K562 (cell line): ENCODE data around the gene NAXE. TPM values are rescaled to one million over a fixed set of nuclear protein-coding genes. Genes with fewer than 3 reads are reported as not detected.

ENCODE experiments used
- KLF1 ChIP-seq: fragments of 450-650 bp; IDR thresholded peaks from 2 replicates; pipeline ENCODE4 v1.6.1; 2016; ENCODE audit warnings: missing genetic modification characterization, missing compliant biosample characterization
- RAD51 ChIP-seq: fragments of 450-650 bp; IDR thresholded peaks from 2 replicates; pipeline ENCODE4 v1.7.1; 2016; ENCODE audit warnings: low read depth, mild to moderate bottlenecking, borderline replicate concordance
- RNF2 ChIP-seq: sonication (generic); IDR thresholded peaks from 2 replicates; pipeline ENCODE4 v1.6.1; 2016
- TGIF2 ChIP-seq: sonication (generic); formaldehyde crosslinking; IDR thresholded peaks from 2 replicates; pipeline ENCODE4 v1.8.1; 2022; ENCODE audit warnings: mild to moderate bottlenecking, missing genetic modification reagents, moderate library complexity
- TOE1 ChIP-seq, 2 experiments: fragments of 450-650 bp in 1 of 2; sonication (generic) in 1 of 2; formaldehyde crosslinking in 1 of 2; IDR thresholded peaks; 2 replicates each; pipeline versions ENCODE4 v1.7.1 to v1.8.0; 2016 to 2022; ENCODE audit warnings: borderline replicate concordance in 2 of 2, mild to moderate bottlenecking in 2 of 2, antibody characterized with exemption in 1 of 2, inconsistent platforms in 1 of 2, low read depth in 1 of 2, missing genetic modification reagents in 1 of 2, moderate library complexity in 1 of 2
- U2AF1 ChIP-seq: fragments of 200-400 bp; formaldehyde crosslinking; optimal IDR thresholded peaks from 2 replicates; pipeline ENCODE3; 2017; ENCODE audit warnings: mild to moderate bottlenecking, low read depth, low read length, moderate library complexity
- ZNF184 ChIP-seq: sonication (generic); formaldehyde crosslinking; IDR thresholded peaks from 2 replicates; pipeline ENCODE4 v1.5.0; 2020; ENCODE audit warnings: missing genetic modification reagents
- ZNF583 ChIP-seq: fragments of 250-450 bp; sonication (Bioruptor Pico); IDR thresholded peaks from 2 replicates; pipeline ENCODE4 v1.4.0; 2020
- polyA plus RNA-seq, 8 experiments: library from polyadenylated mRNA; depleted of rRNA in 4 of 8; stranded (reverse) in 5 of 8; unstranded in 3 of 8; fragments of >200 nt; fragmentation: Nextera tagmentation in 2 of 8; fragmentation: Illumina TruSeq in 1 of 8; extraction: Ambion mirVana in 2 of 8; extraction: Trizol in 1 of 8; gene quantifications; 2 replicates each; pipeline versions ENCODE4 v1.2.1 to v1.2.3, GENCODE V29; 2011 to 2014; ENCODE audit warnings: inconsistent platforms in 1 of 8, missing spikeins in 1 of 8
- total RNA-seq, 7 experiments: library from RNA; depleted of rRNA in 6 of 7; stranded (reverse); fragments of >200 nt in 6 of 7; fragmentation: Illumina TruSeq in 2 of 7; extraction: Trizol in 2 of 7; gene quantifications; 2 replicates each; pipeline versions ENCODE4 v1.2.1 to v1.2.3, GENCODE V29; 2011 to 2021; ENCODE audit warnings: low replicate concordance in 1 of 7
- TF ChIP-seq, protein P1 (sequence below): fragments of 450-650 bp; IDR thresholded peaks from 2 replicates; pipeline ENCODE4 v1.6.1; 2014; ENCODE audit warnings: low read depth, mild to moderate bottlenecking, moderate library complexity, borderline replicate concordance
- TF ChIP-seq, protein P2 (sequence below): IDR thresholded peaks from 2 replicates; pipeline ENCODE4 v1.6.1; 2011; ENCODE audit not compliant: insufficient read length; ENCODE audit errors: extremely low read depth
- TF ChIP-seq, protein P3 (sequence below): fragments of 250-450 bp; sonication (Bioruptor Pico); IDR thresholded peaks from 2 replicates; pipeline ENCODE4 v1.8.0; 2021; ENCODE audit warnings: moderate library complexity, mild to moderate bottlenecking, inconsistent platforms

NAXE gene
- total and polyA plus RNA-seq, 9 of the 15 experiments (the other 6 are each of a cell fraction or from before 2014, with no cell fraction given): 27.3 to 137 (median 90.0) TPM

DNA sequence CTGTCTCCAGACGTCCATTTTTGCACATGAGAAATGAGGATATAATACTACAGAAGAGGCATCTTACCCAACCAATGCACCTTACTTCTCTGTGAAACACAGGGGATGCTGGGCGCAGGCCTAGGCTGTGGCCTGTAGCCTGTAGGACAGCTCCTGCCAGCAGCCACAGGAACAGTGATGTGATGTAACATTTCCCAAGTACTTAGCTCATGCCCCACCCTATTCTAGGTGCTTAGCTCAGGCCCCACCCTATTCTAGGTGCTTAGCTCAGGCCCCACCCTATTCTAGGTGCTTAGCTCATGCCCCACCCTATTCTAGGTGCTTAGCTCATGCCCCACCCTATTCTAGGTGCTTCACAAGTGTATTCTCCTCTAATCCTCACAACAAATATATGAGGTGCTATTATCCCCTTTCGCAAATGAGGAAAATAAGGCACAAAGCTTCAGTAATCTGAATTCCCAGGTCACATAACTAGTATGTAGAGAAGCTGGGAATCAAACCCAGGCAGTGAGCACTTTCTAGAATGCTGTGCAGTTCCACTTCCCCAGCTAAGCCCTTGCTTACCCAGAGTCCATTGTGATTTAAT is 4.6 kb upstream of the NAXE start (continued):
- TF ChIP-seq, protein P1, sequence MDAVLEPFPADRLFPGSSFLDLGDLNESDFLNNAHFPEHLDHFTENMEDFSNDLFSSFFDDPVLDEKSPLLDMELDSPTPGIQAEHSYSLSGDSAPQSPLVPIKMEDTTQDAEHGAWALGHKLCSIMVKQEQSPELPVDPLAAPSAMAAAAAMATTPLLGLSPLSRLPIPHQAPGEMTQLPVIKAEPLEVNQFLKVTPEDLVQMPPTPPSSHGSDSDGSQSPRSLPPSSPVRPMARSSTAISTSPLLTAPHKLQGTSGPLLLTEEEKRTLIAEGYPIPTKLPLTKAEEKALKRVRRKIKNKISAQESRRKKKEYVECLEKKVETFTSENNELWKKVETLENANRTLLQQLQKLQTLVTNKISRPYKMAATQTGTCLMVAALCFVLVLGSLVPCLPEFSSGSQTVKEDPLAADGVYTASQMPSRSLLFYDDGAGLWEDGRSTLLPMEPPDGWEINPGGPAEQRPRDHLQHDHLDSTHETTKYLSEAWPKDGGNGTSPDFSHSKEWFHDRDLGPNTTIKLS: peak; percentile 87; the same call in 1 of the 2 replicates
- TF ChIP-seq TGIF2 (CRISPR knock-in tag): no peak
- no peak for TF ChIP-seq ZNF184
- TF ChIP-seq, protein P2, sequence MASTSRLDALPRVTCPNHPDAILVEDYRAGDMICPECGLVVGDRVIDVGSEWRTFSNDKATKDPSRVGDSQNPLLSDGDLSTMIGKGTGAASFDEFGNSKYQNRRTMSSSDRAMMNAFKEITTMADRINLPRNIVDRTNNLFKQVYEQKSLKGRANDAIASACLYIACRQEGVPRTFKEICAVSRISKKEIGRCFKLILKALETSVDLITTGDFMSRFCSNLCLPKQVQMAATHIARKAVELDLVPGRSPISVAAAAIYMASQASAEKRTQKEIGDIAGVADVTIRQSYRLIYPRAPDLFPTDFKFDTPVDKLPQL: no peak
- TF ChIP-seq RNF2: no peak
- no peak for TF ChIP-seq TOE1 (IDR thresholded peaks at IDR 0.05; ENCODE audit: borderline replicate concordance)
- TF ChIP-seq TOE1 (CRISPR knock-in tag; IDR thresholded peaks at IDR 0.05; ENCODE audit: borderline replicate concordance, low read depth): no peak
- TF ChIP-seq, protein P3, sequence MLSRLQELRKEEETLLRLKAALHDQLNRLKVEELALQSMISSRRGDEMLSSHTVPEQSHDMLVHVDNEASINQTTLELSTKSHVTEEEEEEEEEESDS (CRISPR knock-in tag): no peak
- TF ChIP-seq RAD51: no peak
- TF ChIP-seq ZNF583 (CRISPR knock-in tag): no peak
- TF ChIP-seq KLF1: peak; percentile 91
- TF ChIP-seq U2AF1: no peak
- TF ChIP-seq, all 486 proteins: peak for 2
